Medulla oblongata (tissue), 1 donor: ENCODE measurements around the gene METTL14.
"Not testable (repeated sequence)": the region's sequence is repeated elsewhere in the genome, so short reads cannot be mapped to it uniquely, and the experiment has no call there.

Source experiments
- DNase-seq: peaks from one replicate; pipeline ENCODE4 v3.0.0-alpha.2; 2015; ENCODE audit errors: extremely low spot score

METTL14 gene

GRCh38 chr4:118684873-118685811 is at the start of gene METTL14:
METTL14 (plus strand) TSS chr4:118685392; CDS start chr4:118685535, 143 bp downstream.
- peak; percentile 95 for DNase-seq

DNA sequence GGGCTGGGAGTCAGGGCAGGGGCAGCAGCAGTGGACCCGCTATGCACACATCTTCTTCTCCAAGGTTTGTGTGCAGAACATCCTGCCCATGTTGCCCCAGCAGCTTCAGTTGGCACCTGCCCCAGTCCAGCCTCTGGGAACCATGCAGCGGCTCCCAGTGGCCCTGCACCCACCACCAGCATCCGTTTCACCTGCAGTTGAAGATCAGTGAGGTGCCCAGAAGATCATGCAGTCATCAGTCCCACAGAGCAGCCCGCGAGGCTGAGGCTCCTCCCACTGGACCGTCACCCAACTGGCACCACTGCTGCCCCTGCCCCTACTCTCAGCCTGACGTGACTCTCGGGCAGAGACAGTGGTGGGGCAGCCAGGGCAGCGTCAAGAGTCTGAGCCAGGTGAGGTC is 49.1 kb upstream of the METTL14 start:
- not testable (repeated sequence) for DNase-seq

DNA sequence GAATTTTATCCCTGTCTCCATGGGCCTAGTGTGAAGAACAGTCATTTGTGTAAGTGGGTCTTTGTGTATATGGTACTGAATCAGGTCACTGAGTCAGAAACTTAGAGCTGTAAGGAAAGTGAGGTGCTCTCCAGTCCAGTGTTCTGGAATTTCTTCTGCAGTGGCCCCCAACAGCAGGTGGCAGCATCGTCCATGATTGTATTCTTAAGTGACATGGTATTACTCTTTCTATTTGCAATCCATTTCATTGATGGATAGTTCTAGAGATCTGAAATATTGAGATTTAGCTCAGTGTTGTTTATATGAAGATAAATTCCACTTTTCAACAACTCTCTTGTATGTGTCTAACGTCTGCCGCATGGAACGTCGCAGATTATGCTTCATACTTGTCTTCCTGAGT is 20.5 kb upstream of the METTL14 start:
- DNase-seq: not testable (repeated sequence)

GRCh38 chr4:118669220-118669619 is 16.0 kb upstream of the METTL14 start:
- DNase-seq: peak; percentile 63

DNA sequence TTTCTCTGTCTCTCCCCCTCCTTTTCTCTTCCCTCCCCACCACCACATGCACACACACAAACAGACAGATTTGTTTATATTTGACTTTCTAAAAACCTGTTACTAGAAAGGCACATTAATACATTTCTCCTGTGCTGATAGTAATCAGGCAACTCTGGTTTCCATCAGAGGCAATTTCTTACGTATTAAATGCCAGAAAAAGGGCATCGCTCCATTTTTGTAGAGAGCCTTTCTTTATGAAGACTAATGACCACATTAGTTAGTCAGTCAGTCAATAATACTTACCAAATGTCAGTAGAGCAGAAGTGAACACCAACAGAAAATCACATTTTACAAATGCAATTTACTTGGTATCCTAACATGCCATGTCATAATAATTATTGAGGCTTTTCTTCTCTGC is 14.2 kb upstream of the METTL14 start:
- not testable (repeated sequence) for DNase-seq

DNA sequence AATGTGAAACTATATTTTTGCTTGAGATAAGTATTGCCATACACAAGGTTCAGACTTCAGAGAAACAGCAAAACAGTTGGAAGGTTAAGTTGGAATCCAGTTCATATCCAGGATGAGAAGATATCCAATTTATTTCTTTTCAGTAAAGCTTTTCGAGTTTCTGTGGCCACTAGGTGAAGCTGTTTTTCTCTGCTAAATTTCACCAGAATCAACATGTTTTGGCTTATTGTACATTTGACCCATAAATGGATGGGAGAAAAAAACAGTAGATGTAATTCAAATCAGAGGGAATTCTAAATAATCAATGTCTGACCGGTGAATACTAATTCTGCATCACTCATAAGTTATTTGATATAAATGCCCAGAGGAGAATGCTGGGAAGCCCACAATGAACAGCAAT is 9.1 kb upstream of the METTL14 start:
- DNase-seq: no peak

DNA sequence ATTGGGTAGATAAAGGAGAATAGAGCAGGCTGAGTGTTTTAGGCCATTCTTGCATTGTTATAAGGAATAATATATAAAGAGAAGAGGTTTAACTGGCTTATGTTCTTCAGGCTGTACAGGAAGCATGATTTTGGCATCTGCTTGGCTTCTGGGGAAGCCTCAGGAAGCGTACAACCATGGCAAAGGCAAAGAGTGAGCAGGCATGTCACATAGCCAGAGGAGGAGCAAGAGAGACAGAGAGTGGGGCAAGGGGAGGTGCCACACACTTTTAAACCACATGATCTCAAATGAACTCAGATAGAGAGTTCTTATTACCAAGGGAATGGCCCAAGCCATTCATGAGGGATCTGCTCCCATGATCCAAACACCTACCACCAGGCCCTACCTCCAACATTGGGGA is 4.4 kb upstream of the METTL14 start:
- DNase-seq: no peak

DNA sequence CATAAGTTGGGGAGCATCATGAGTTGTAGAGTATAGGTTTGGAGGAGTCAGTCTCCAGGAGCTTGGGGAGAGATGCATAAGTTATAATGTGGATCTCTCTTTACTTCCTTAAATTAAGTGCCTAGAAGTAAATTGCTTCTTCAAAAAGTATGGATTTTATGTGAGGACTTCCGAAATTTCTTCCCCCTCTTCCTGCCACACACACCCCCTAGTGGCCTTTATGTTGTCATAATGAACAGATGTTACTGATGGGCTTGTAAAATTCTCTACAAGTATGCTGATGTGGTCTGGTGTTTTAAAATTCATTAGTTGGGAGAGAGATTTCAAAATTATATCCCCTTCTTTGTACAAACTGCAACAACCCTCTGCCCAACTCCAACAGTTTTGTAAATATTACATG is 2.3 kb upstream of the METTL14 start:
- no peak for DNase-seq

DNA sequence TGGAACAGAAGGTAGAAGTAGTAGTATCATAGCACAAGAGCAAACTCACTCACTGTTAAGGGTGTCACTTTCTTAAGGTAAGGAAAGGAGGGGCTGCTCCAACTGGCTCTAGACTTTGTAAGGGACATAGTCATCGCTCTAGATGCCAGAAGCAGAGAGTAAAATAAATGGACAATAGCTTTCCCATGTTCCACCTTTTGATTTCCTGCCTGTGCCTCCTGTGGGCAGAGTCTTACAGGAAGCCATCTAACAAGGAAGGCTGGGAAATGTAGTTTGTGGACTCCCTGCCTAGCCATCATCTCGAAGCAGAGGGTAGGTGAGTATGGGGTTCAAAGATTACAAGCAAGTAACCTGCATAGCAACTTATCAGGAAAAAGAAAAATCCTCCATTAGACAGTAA is 1.7 kb upstream of the METTL14 start:
- no peak for DNase-seq

- no peak for DNase-seq
Observed at GRCh38 chr4:118703118-118703517, 17.9 kb downstream of the METTL14 start.

- no peak for DNase-seq
Observed at GRCh38 chr4:118711052-118711451, 25.9 kb downstream of the METTL14 start.

DNA sequence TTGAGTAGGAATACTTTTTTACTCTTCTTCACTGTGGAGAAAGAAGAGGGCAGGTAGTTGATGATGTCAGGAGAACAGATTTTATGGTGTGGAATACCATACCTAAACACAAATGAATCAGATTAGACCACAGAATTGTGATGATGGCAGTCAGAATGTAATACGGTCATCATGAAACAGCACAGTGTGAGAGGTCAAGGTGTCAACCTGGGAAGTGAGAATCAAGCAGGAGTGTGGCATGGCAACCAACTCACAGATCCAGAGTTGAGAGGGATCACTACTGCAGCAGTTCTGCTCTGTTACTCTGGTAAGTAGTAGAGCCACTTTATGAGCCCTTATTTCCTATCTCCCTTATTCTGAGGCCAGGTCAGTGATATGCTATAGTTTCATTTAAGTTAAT is 27.7 kb downstream of the METTL14 start:
- DNase-seq: no peak

DNA sequence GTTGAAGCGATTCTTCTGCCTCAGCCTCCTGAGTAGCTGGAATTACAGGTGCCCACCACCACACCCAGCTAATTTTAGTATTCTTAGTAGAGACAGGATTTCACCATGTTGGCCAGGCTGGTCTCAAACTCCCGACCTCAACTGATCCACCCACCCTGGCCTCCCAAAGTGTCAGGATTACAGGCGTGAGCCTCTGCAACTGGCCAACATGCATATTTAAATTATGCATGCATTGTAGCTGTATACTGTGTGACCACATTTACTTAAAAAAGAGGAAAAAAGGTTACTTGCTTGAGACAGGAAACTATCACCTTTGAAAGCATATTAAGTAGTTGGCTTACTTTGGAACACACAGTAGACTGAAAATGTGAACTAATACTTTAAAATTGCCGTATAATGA is 29.5 kb downstream of the METTL14 start:
- DNase-seq: no peak

DNA sequence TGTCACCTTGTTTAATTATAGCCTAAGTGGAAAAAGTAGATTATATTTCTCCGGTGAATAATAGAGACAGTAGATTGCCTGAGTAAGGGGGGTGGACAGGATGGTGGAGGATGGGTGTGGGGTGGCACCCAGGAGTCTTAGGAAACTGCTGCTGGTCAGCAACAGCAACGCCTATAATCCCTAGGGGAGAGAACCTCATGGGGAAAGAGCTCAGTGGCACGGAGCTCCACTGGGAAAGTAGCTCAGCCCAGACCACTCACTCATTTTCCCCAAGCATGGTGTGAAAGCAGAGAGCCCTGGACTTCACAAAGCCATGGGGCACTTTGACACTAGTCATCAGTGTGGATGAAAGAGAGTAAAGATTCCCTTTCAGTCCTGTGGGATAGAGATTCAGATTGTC is 31.1 kb downstream of the METTL14 start:
- DNase-seq: no peak

- no peak for DNase-seq
Observed at GRCh38 chr4:118718511-118719170, 33.4 kb downstream of the METTL14 start.

DNA sequence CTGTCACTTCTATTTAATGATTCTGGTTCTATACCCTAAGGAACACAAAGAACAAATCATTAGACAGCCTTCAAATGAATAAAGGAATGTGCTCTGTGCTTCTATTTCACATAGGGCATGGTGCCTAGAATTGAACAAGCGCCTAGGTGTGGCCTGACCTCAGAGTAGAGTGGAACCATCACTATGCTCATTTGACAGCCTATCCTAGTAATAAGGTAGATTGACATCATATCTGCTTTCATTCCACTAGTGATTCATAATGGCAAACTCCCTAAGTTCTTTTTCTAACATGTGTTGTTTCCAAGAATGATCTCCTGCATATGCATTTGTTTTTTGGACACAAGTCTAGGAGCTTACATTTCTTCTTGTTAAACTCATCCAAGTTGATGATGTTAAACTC is 36.6 kb downstream of the METTL14 start:
- no peak for DNase-seq

DNA sequence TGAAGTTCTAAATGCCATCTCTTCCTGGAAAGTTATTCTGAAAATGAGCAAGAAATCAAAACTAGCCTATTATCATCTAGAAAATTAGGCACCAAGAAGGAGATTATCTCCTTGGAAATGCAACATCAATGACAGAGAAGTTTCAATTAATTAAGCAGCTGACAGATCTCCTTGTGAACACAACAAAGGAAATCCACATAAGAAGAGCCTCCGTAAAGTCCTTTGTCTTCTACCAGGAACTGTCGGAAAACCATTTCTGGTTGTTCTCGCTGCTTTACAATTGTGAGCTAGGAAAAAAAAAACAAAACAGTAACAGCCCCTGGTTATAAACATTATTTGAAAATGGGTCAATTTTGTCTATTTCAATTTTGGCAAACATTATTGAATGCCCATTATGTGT is 38.2 kb downstream of the METTL14 start:
- DNase-seq: no peak

GRCh38 chr4:118727360-118727759 is 42.2 kb downstream of the METTL14 start:
- no peak for DNase-seq

GRCh38 chr4:118729287-118730286 is 44.4 kb downstream of the METTL14 start:
- no peak for DNase-seq

DNA sequence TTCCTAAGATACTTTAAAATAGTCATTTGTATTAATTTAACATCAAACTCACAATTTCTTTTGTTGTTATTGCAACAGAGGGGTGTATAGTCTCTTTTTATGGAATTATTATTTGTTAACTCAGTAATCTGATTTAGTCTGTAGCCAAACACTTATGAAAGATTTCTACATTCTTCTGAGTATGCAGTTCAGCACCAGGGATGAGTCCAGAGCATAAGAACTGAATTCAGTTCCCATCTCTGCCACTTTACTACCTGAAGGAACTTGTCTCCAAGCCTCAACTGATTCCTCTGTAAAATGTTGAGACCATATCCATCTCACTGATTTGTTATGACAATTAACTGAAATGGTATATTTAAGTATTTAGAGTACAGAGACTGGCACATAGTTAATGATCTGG is 45.5 kb downstream of the METTL14 start:
- DNase-seq: no peak

GRCh38 chr4:118732591-118733330 is 47.6 kb downstream of the METTL14 start:
- DNase-seq: no peak
